Transverse colon (tissue), 4 donors: ENCODE data around the gene MTERF2. TPM values are rescaled to one million over a fixed set of nuclear protein-coding genes. Genes with fewer than 3 reads are reported as not detected.

Experiments
- DNase-seq: peaks from one replicate; pipeline ENCODE4 v3.0.0-alpha.2; 2019
- H3K27ac ChIP-seq, 4 donors: fragments of 200-600 bp; sonication (generic); 2 replicates each; pipeline ENCODE4 v1.5.1; 2016 to 2018; ENCODE audit warnings: inconsistent platforms in 4 of 4
- H3K27me3 ChIP-seq: fragments of 200-600 bp; sonication (generic); 2 replicates; pipeline ENCODE4 v1.5.1; 2017; ENCODE audit warnings: inconsistent platforms
- H3K36me3 ChIP-seq, 4 donors: fragments of 200-600 bp; sonication (generic); 2 replicates each; pipeline ENCODE4 v1.5.1; 2017 to 2019; ENCODE audit warnings: inconsistent platforms in 4 of 4
- H3K4me1 ChIP-seq, 4 donors: fragments of 200-600 bp; sonication (generic); 2 replicates each; pipeline ENCODE4 v1.5.1; 2017 to 2020; ENCODE audit warnings: inconsistent platforms in 4 of 4
- H3K4me3 ChIP-seq, 4 donors: fragments of 200-600 bp; sonication (generic); 1 replicate in 1 of 4; 2 replicates in 3 of 4; pipeline versions ENCODE4 v1.5.1 to v1.6.1; 2017 to 2019; ENCODE audit warnings: inconsistent platforms in 4 of 4
- H3K9me3 ChIP-seq, 2 donors: fragments of 200-600 bp; sonication (generic); 2 replicates each; pipeline ENCODE4 v1.5.1; 2017 to 2019; ENCODE audit warnings: inconsistent platforms in 2 of 2
- EP300 ChIP-seq: sonication (generic); formaldehyde crosslinking; IDR thresholded peaks from one replicate; pipeline ENCODE4 v1.6.1; 2017; ENCODE audit warnings: antibody characterized with exemption, low read depth
- POLR2A ChIP-seq: fragments of 450-650 bp; IDR thresholded peaks from one replicate; pipeline ENCODE4 v1.6.1; 2016; ENCODE audit warnings: antibody characterized with exemption, mild to moderate bottlenecking, moderate library complexity
- POLR2AphosphoS5 ChIP-seq, 3 donors: sonication (generic); formaldehyde crosslinking; IDR thresholded peaks; one replicate each; pipeline ENCODE4 v1.6.1; 2016; ENCODE audit warnings: antibody characterized with exemption in 3 of 3
- WGBS, 2 donors: methylation state at CpG; one replicate each; pipeline ENCODE4 v1.1.5; 2018; ENCODE audit warnings: low coverage in 1 of 2; 5-methylcytosine and 5-hydroxymethylcytosine counted together
- in situ Hi-C, 4 donors: fragments of 200-750 bp; cut with MboI; loops; one replicate each; pipeline versions ENCODE4 v1.15.0 to v1.15.1; 2017; ENCODE audit warnings: low sequenced_read_pairs in 3 of 4, low pct_ligation_motif_present in 1 of 4, low pct_unique_long_range_greater_than_20kb in 1 of 4
- intact Hi-C: fragments of 100-400 bp; cut with DNase I; formaldehyde crosslinking; loops from one replicate; pipeline ENCODE4 v1.15.1; 2023; ENCODE audit warnings: low total_unique reads
- total RNA-seq, 4 donors: library from RNA; depleted of rRNA; stranded (reverse); fragments of >200 nt; gene quantifications; one replicate each; pipeline ENCODE4 v1.1.0, GENCODE V29; 2016
- TF ChIP-seq, protein P1 (sequence below), 5 experiments: fragments of 200-600 bp in 3 of 5; fragments of 450-650 bp in 2 of 5; sonication (generic) in 3 of 5; IDR thresholded peaks; 1 replicate in 2 of 5; 2 replicates in 3 of 5; pipeline ENCODE4 v1.5.1; 2016 to 2017; ENCODE audit warnings: antibody characterized with exemption in 5 of 5, inconsistent platforms in 3 of 5, mild to moderate bottlenecking in 2 of 5, moderate library complexity in 1 of 5

Gene MTERF2
- total RNA-seq, 4 donors from 2014 or later: 3.0 to 14.8 (median 8.7) TPM

GRCh38 chr12:106975993-106976658, 10.8 kb downstream of the MTERF2 start:
- peak in 2 of 3 donors; percentile 39 to 42 for TF ChIP-seq POLR2AphosphoS5 (IDR thresholded peaks at IDR 0.05)
- TF ChIP-seq, protein P1, sequence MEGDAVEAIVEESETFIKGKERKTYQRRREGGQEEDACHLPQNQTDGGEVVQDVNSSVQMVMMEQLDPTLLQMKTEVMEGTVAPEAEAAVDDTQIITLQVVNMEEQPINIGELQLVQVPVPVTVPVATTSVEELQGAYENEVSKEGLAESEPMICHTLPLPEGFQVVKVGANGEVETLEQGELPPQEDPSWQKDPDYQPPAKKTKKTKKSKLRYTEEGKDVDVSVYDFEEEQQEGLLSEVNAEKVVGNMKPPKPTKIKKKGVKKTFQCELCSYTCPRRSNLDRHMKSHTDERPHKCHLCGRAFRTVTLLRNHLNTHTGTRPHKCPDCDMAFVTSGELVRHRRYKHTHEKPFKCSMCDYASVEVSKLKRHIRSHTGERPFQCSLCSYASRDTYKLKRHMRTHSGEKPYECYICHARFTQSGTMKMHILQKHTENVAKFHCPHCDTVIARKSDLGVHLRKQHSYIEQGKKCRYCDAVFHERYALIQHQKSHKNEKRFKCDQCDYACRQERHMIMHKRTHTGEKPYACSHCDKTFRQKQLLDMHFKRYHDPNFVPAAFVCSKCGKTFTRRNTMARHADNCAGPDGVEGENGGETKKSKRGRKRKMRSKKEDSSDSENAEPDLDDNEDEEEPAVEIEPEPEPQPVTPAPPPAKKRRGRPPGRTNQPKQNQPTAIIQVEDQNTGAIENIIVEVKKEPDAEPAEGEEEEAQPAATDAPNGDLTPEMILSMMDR (IDR thresholded peaks at IDR 0.05): no peak
- Histone ChIP-seq H3K4me1 (peaks cover 25 to 63% (median 42%) of the 10 kb centered on the region in 4 donors), H3K36me3 (peaks cover 0 to 6% (median under 1%) of the 10 kb centered on the region in 4 donors), H3K9me3 (no peaks in the 10 kb centered on the region), H3K27me3 (no peaks in the 10 kb centered on the region), H3K27ac (peak overlapping the region; percentile 30 to 60 (median 52)), H3K4me3 (no peak overlapping the region)
- WGBS, 2 donors: 74 to 80% methylated on average over 3 of the region's 3 CpGs
- no peak for DNase-seq
- intact Hi-C loops (no loop called here), in situ Hi-C loops (no loop called here)

DNA sequence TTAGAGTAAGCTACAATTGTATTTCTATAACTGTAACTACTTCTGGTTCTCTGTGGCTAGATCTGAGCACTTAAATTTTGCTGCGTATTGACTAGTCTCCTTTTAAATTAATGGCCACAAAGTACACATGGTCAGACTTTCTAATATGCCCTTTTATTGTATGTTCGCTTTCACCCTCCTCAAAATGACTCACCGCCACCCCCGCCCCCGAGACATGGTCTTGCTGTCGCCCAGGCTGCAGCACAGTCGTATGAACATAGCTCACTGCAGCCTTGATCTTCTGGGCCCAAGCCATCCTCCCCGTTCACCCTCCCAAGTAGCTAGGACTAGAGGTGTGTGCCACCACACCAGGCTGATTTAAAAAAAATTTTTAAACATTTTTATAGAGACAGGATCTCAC, 11.8 kb downstream of the MTERF2 start:
- 92% methylated on average over 1 to 8 of the region's 8 CpGs for WGBS, 2 donors
- in situ Hi-C loops: no loop called here
- intact Hi-C loops: no loop called here
- no peak for DNase-seq
- Histone ChIP-seq H3K9me3 (no peaks in the 10 kb centered on the region), H3K4me3 (no peak overlapping the region), H3K36me3 (peaks cover 0 to 9% (median 4%) of the 10 kb centered on the region in 4 donors), H3K27me3 (no peaks in the 10 kb centered on the region), H3K4me1 (peaks cover 25 to 63% (median 42%) of the 10 kb centered on the region in 4 donors), H3K27ac (peak overlapping the region in 2 of 4 donors; percentile 45 to 60)
- TF ChIP-seq POLR2A: no peak
- TF ChIP-seq, protein P1 (IDR thresholded peaks at IDR 0.05): no peak
- TF ChIP-seq EP300: no peak
- no peak for TF ChIP-seq POLR2AphosphoS5 (IDR thresholded peaks at IDR 0.05)

- no peak for DNase-seq
Measured at GRCh38 chr12:106974511-106974910, 12.4 kb downstream of the MTERF2 start.

GRCh38 chr12:106973545-106973944, 13.4 kb downstream of the MTERF2 start:
- H3K4me3 ChIP-seq: no peak overlapping the region
- H3K27me3 ChIP-seq: no peaks in the 10 kb centered on the region
- H3K36me3 ChIP-seq: peaks cover 0 to 15% (median 4%) of the 10 kb centered on the region in 4 donors
- no peak overlapping the region for H3K27ac ChIP-seq
- H3K9me3 ChIP-seq: no peaks in the 10 kb centered on the region
- intact Hi-C loops (loop anchor here (5.0 kb wide), 1 partner anchor 119 kb away; the partner anchor contains the start of gene CRY1), in situ Hi-C loops (no loop called here)
- peaks cover 25 to 56% (median 39%) of the 10 kb centered on the region in 4 donors for H3K4me1 ChIP-seq
- no peak for DNase-seq
- TF ChIP-seq EP300 (no peak), POLR2AphosphoS5 (IDR thresholded peaks at IDR 0.05) (no peak), POLR2A (no peak)
- TF ChIP-seq, protein P1 (IDR thresholded peaks at IDR 0.05): no peak

More at GRCh38 chr12:106974511-106974910, 12.4 kb downstream of the MTERF2 start:
- TF ChIP-seq POLR2AphosphoS5 (IDR thresholded peaks at IDR 0.05): no peak
- TF ChIP-seq EP300: no peak
- intact Hi-C loops: loop anchor here (5.0 kb wide), 1 partner anchor 118 kb away; the partner anchor contains the start of gene CRY1
- in situ Hi-C loops: no loop called here
- no peak overlapping the region for H3K4me3 ChIP-seq
- H3K27ac ChIP-seq: peak overlapping the region in 3 of 4 donors; percentile 9 to 60 (median 35)
- no peaks in the 10 kb centered on the region for H3K9me3 ChIP-seq
- H3K27me3 ChIP-seq: no peaks in the 10 kb centered on the region
- peaks cover 25 to 63% (median 42%) of the 10 kb centered on the region in 4 donors for H3K4me1 ChIP-seq
- 48 to 54% methylated on average over 3 of the region's 3 CpGs for WGBS, 2 donors
- peaks cover 0 to 9% (median 4%) of the 10 kb centered on the region in 4 donors for H3K36me3 ChIP-seq
